Endothelial cell of umbilical vein (primary cell): Measurements from ENCODE around the gene SURF1. TPM values are rescaled to one million over a fixed set of nuclear protein-coding genes. Genes with fewer than 3 reads are reported as not detected.
"Not testable (repeated sequence)": the region's sequence is repeated elsewhere in the genome, so short reads cannot be mapped to it uniquely, and the experiment has no call there.

ENCODE experiments used
- BruUV-seq: library from RNA; stranded (reverse); fragments of 400-500 nt; replicated peaks from 2 replicates; lab custom pipeline; 2021; lab: Mats Ljungman, UMichigan
- CTCF ChIA-PET: fragments of 300-600, 350-600 bp; sonication (Branson Sonifier 250); formaldehyde crosslinking; loops from one replicate; lab custom pipeline; 2021; ENCODE audit warnings: antibody characterized with exemption, inconsistent platforms; lab: Charles Lee
- POLR2A ChIA-PET: fragments of 300-600, 350-600 bp; sonication (Branson Sonifier 250); formaldehyde crosslinking; loops from one replicate; lab custom pipeline; 2021; ENCODE audit warnings: antibody characterized with exemption, inconsistent platforms; lab: Charles Lee
- DNase-seq: peaks from one replicate; pipeline ENCODE4 v3.0.0-alpha.2; 2011; ENCODE audit warnings: low read depth, low spot score
- FAIRE-seq: peaks from 2 replicates; lab custom pipeline; 2011; peaks lifted over from hg19 to GRCh38; lab: Jason Lieb, UNC
- H2AFZ ChIP-seq: 2 replicates; pipeline ENCODE4 v1.6.0; 2012; ENCODE audit warnings: low read depth, low read length, control low read depth, inconsistent platforms
- H3K27ac ChIP-seq: 2 replicates; pipeline ENCODE4 v1.5.1; 2011; ENCODE audit warnings: low read depth, mild to moderate bottlenecking, control low read depth, low read length, moderate library complexity; ENCODE audit not compliant: insufficient read depth
- H3K27me3 ChIP-seq, 2 experiments: 2 replicates each; pipeline versions ENCODE4 v1.6.0 to v1.6.1; 2011; ENCODE audit warnings: low read length in 2 of 2, mixed read lengths in 1 of 2; ENCODE audit not compliant: control insufficient read depth in 2 of 2, insufficient read depth in 2 of 2
- H3K36me3 ChIP-seq, 2 experiments: 2 replicates in 1 of 2; 3 replicates in 1 of 2; pipeline ENCODE4 v1.5.1; 2011; ENCODE audit warnings: low read length in 2 of 2, mild to moderate bottlenecking in 1 of 2, moderate library complexity in 1 of 2; ENCODE audit not compliant: control insufficient read depth in 2 of 2, insufficient read depth in 2 of 2; ENCODE audit errors: extremely low read depth in 1 of 2
- H3K4me1 ChIP-seq: 3 replicates; pipeline ENCODE4 v1.5.1; 2011; ENCODE audit warnings: mild to moderate bottlenecking, low read length; ENCODE audit not compliant: control insufficient read depth, insufficient read depth; ENCODE audit errors: extremely low read depth
- H3K4me2 ChIP-seq: 2 replicates; pipeline ENCODE4 v1.6.1; 2011; ENCODE audit warnings: low read length, control low read depth, mixed read lengths; ENCODE audit not compliant: insufficient read depth
- H3K4me3 ChIP-seq, 3 experiments: fragments of 200-600 bp in 1 of 3; sonication (generic), shearing (Covaris generic) in 1 of 3; replicated peaks in 1 of 3; 2 replicates each; pipeline ENCODE4 v1.5.1; 2011 to 2016; ENCODE audit warnings: control low read depth in 3 of 3, low read length in 3 of 3, mild to moderate bottlenecking in 2 of 3, inconsistent platforms in 1 of 3, low read depth in 1 of 3, moderate library complexity in 1 of 3; ENCODE audit not compliant: insufficient read depth in 1 of 3
- H3K79me2 ChIP-seq: 2 replicates; pipeline ENCODE4 v1.6.0; 2012; ENCODE audit warnings: low read length, inconsistent platforms; ENCODE audit not compliant: control insufficient read depth, insufficient read depth
- H3K9ac ChIP-seq: replicated peaks from 2 replicates; pipeline ENCODE3; 2011; ENCODE audit warnings: low read length, control low read depth; ENCODE audit not compliant: insufficient read depth; ENCODE audit errors: extremely low read depth
- H3K9me1 ChIP-seq: replicated peaks from 3 replicates; pipeline ENCODE4 v1.6.0; 2011; ENCODE audit warnings: mild to moderate bottlenecking, low read length; ENCODE audit not compliant: control insufficient read depth, insufficient read depth; ENCODE audit errors: extremely low read depth
- H3K9me3 ChIP-seq: replicated peaks from 2 replicates; pipeline ENCODE4 v1.5.1; 2012; ENCODE audit warnings: low read length, inconsistent platforms; ENCODE audit not compliant: control insufficient read depth, insufficient read depth
- H4K20me1 ChIP-seq: replicated peaks from 2 replicates; pipeline ENCODE3; 2011; ENCODE audit warnings: mild to moderate bottlenecking, low read length; ENCODE audit not compliant: control insufficient read depth, insufficient read depth; ENCODE audit errors: extremely low read depth
- EZH2 ChIP-seq: IDR thresholded peaks from 2 replicates; pipeline ENCODE4 v1.6.1; 2012; ENCODE audit warnings: borderline replicate concordance, low read depth, mild to moderate bottlenecking, moderate library complexity, low read length, inconsistent platforms; ENCODE audit not compliant: severe bottlenecking
- JUN ChIP-seq: IDR thresholded peaks from 2 replicates; pipeline ENCODE4 v1.6.1; 2011; ENCODE audit warnings: borderline replicate concordance, low read depth; ENCODE audit not compliant: insufficient read length, insufficient read depth
- POLR2A ChIP-seq: IDR thresholded peaks from 2 replicates; pipeline ENCODE4 v1.6.1; 2012; ENCODE audit warnings: low read depth, mild to moderate bottlenecking, control low read depth, low read length
- POLR2AphosphoS5 ChIP-seq: IDR thresholded peaks from 2 replicates; pipeline ENCODE4 v1.6.1; 2012; ENCODE audit warnings: low read depth, mild to moderate bottlenecking, control low read depth, low read length, moderate library complexity; ENCODE audit not compliant: insufficient read depth
- dilution Hi-C: fragments of 300-500 bp; cut with MboI; formaldehyde crosslinking; loops from one replicate; pipeline ENCODE4 v1.15.0; 2019; ENCODE audit warnings: low sequenced_read_pairs; ENCODE audit not compliant: extremely low pct_ligation_motif_present
- intact Hi-C: fragments of 100-400 bp; cut with micrococcal nuclease; formaldehyde crosslinking; loops from one replicate; pipeline ENCODE4 v1.10.0; 2022
- polyA plus RNA-seq, 4 experiments: library from polyadenylated mRNA; depleted of rRNA in 3 of 4; stranded (reverse) in 3 of 4; unstranded in 1 of 4; fragments of >200 nt; gene quantifications; 2 replicates each; pipeline versions ENCODE4 v1.2.1 to v1.2.3, GENCODE V29; 2011 to 2012; ENCODE audit warnings: missing spikeins in 1 of 4
- total RNA-seq: library from RNA; stranded (reverse); gene quantifications from 2 replicates; pipeline ENCODE4 v1.2.3, GENCODE V29; 2021
- TF ChIP-seq, protein P1 (sequence below), 2 donors: IDR thresholded peaks; 1 replicate in 1 of 2; 2 replicates in 1 of 2; pipeline ENCODE4 v1.5.1; 2011; ENCODE audit warnings: low read length in 2 of 2, mild to moderate bottlenecking in 2 of 2, moderate library complexity in 2 of 2, control low read depth in 1 of 2, inconsistent platforms in 1 of 2, low read depth in 1 of 2; ENCODE audit not compliant: insufficient read depth in 1 of 2; ENCODE audit errors: extremely low read depth in 1 of 2

The SURF1 gene
- total and polyA plus RNA-seq, 2 donors (not counting 3 experiments of a cell fraction or from before 2014, with no cell fraction given), result 22.8 to 27.1 TPM

DNA sequence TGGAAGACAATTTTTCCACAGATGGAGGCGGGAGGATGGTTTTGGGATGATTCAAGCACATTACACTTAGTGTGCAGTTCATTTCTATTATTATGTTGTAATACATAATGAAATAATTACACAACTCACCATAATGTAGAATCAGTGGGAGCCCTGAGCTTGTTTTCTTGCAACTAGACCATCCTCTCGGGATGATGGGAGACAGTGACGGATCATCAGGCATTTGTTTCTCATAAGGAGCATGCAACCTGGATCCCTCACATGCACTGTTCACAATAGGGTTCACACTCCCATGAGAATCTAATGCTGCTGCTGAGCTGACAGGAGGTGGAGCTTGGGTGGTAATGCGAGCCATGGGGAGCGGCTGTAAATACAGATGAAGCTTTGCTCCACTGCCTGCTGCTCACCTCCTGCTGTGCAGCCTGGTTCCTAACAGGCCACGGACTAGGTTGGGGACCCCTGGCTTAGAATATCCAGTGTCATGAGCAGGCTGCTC is 21.5 kb upstream of the SURF1 start:
- no peaks in the 10 kb centered on the region for H3K27me3 ChIP-seq
- FAIRE-seq (no peak), DNase-seq (no peak)
- dilution Hi-C loops (no loop called here), intact Hi-C loops (loop anchor here (2.0 kb wide), 1 partner anchor 19 kb away; no protein-coding TSS in a partner anchor)
- no peak overlapping the region for H3K4me2 ChIP-seq
- no peaks in the 10 kb centered on the region for H3K9me3 ChIP-seq
- no peaks in the 10 kb centered on the region for H3K9me1 ChIP-seq
- peaks cover 3% of the 10 kb centered on the region in 2 experiments for H3K36me3 ChIP-seq
- TF ChIP-seq JUN (no peak), POLR2AphosphoS5 (no peak), POLR2A (no peak), EZH2 (no peak)
- TF ChIP-seq, protein P1, sequence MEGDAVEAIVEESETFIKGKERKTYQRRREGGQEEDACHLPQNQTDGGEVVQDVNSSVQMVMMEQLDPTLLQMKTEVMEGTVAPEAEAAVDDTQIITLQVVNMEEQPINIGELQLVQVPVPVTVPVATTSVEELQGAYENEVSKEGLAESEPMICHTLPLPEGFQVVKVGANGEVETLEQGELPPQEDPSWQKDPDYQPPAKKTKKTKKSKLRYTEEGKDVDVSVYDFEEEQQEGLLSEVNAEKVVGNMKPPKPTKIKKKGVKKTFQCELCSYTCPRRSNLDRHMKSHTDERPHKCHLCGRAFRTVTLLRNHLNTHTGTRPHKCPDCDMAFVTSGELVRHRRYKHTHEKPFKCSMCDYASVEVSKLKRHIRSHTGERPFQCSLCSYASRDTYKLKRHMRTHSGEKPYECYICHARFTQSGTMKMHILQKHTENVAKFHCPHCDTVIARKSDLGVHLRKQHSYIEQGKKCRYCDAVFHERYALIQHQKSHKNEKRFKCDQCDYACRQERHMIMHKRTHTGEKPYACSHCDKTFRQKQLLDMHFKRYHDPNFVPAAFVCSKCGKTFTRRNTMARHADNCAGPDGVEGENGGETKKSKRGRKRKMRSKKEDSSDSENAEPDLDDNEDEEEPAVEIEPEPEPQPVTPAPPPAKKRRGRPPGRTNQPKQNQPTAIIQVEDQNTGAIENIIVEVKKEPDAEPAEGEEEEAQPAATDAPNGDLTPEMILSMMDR (IDR thresholded peaks at IDR 0.05; ENCODE audit: extremely low read depth in 1 of 2, insufficient read depth in 1 of 2, low read depth in 1 of 2, low read length in 2 of 2), result no peak
- H3K79me2 ChIP-seq, result peaks cover 30% of the 10 kb centered on the region
- POLR2A ChIA-PET, result interaction anchor here (1.8 kb wide), 1 partner anchor 30 kb away, joined by 10 read pairs; the partner anchor contains the start of genes MED22 and RPL7A
- H3K9ac ChIP-seq, result no peak overlapping the region
- CTCF ChIA-PET, result interaction anchor here (0.9 to 3.2 kb wide), 4 partner anchors 17 to 109 kb away, joined by 3 to 10 read pairs (median 3); partner anchors contain the start of genes MED22 and RPL7A
- no peak overlapping the region for H3K27ac ChIP-seq
- H3K4me1 ChIP-seq, result peaks cover 10% of the 10 kb centered on the region
- H3K4me3 ChIP-seq, result no peak overlapping the region
- BruUV-seq, result no TSS peak
- H2AFZ ChIP-seq, result no peak overlapping the region
- H4K20me1 ChIP-seq, result peaks cover 2% of the 10 kb centered on the region

- Histone ChIP-seq H3K4me1 (peaks cover 10% of the 10 kb centered on the region), H3K79me2 (peaks cover 35% of the 10 kb centered on the region)
- intact Hi-C loops, result loop anchor here (2.0 kb wide), 1 partner anchor 20 kb away; no protein-coding TSS in a partner anchor
- H3K27me3 ChIP-seq, H4K20me1 ChIP-seq, BruUV-seq, H3K27ac ChIP-seq, H3K4me3 ChIP-seq, DNase-seq, H3K9ac ChIP-seq, H2AFZ ChIP-seq, H3K36me3 ChIP-seq, dilution Hi-C loops, H3K9me1 ChIP-seq, H3K9me3 ChIP-seq, FAIRE-seq, H3K4me2 ChIP-seq: not testable (repeated sequence)
- ChIA-PET CTCF (interaction anchor here (0.6 to 3.2 kb wide), 6 partner anchors 9 to 109 kb away, joined by 3 to 10 read pairs (median 3); partner anchors contain the start of genes MED22 and RPL7A), POLR2A (interaction anchor here (1.8 kb wide), 1 partner anchor 29 kb away, joined by 10 read pairs; the partner anchor contains the start of genes MED22 and RPL7A)
These were observed 21.0 kb upstream of the SURF1 start for GRCh38 chr9:133377280-133377679.
